ENCODE data around the gene GINS1. TPM values are rescaled to one million over a fixed set of nuclear protein-coding genes. Genes with fewer than 3 reads are reported as not detected.
A peak's percentile ranks its signal among the peaks of the same experiment; 100 is the strongest.

Gene GINS1
- total and polyA plus RNA-seq, 2 of the 13 experiments (the other 11 are each of a cell fraction or from before 2014, with no cell fraction given): 14.6 to 59.9 TPM

DNA sequence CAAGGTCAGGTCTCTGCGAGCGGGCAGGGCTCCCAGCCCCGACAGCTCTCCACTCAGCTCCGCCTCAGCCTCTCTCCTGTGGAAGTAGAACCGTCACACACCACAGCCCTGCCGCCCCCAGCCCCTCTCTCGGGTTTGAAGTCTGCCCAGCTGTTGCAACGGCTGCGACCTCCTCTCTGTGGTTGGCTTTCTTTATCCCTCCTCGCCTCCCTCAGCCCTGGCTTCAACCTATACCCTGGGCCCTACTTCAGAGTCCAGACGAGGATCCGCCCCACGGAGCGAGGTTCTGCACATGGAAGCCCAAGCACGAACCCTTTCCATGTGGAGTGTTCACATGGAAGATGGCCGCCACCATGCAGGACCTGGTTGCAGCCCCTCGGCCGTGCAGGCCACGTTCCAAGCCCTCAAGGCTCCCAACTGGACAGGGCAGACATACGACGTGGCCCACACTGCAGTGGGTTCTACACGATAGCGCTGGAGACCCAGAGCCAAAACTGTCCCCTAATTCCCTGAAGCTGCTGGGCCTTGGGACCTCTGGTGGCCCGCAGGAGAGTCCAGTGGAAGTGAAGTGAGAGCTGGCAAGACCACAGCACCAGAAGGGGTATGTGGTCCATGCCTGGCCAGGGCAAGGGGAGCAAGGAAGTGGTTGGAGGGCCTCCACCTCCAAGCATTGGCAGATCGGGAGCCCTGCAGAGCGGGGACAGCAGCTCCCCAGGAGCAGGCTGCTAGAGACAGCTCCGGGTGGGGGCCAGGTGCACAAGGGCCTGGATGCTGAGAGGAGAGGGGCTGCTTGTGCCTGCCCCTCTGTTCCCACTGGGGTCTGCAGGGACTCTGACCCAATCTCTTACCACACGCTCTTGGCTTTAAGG, 69.8 kb downstream of the GINS1 start:
- Histone ChIP-seq H3K27ac (ENCODE audit: extremely low read length, insufficient read depth, low read length) (no peak overlapping the region), H4K20me1 (ENCODE audit: insufficient read depth, low read length) (no peaks in the 10 kb centered on the region), H3K9me3 (ENCODE audit: low read length) (no peaks in the 10 kb centered on the region), H3K4me2 (ENCODE audit: low read depth, low read length) (no peak overlapping the region), H3K9ac (ENCODE audit: insufficient read depth, low read depth, low read length) (no peak overlapping the region), H2AFZ (ENCODE audit: low read length) (no peak overlapping the region), H3K4me1 (ENCODE audit: insufficient read depth, low read length) (no peaks in the 10 kb centered on the region), H3K27me3 (ENCODE audit: control insufficient read depth in 1 of 2, insufficient read depth in 2 of 2, low read length in 2 of 2) (no peaks in the 10 kb centered on the region), H3K36me3 (replicated peaks in 1 of 2; ENCODE audit: control insufficient read depth in 1 of 2, insufficient read depth in 2 of 2, low read length in 2 of 2) (peaks cover 57 to 64% of the 10 kb centered on the region in 2 experiments), H3K79me2 (ENCODE audit: insufficient read depth, low read length) (no peaks in the 10 kb centered on the region), H3K4me3 (replicated peaks in 1 of 3; ENCODE audit: insufficient read depth in 1 of 3, low read depth in 2 of 3, low read length in 3 of 3) (no peak overlapping the region)
- DNase-seq (ENCODE audit: low spot score) (no peak), FAIRE-seq (no peak), ATAC-seq (no peak; the same call in 1 of the 3 replicates)
- BruUV-seq (replicated peaks): no TSS peak
- intact Hi-C loops (cut with micrococcal nuclease; ENCODE audit: unreplicated experiment) (no loop called here), in situ Hi-C loops (cut with HindIII; ENCODE audit: extremely low pct_ligation_motif_present, low pct_unique_long_range_greater_than_20kb) (no loop called here)
- ChIA-PET POLR2A (no interaction called here), CTCF (ENCODE audit: low intra/inter-chr PET ratio, low total read pairs) (no interaction called here)
- WGBS (ENCODE audit: low lambda C conversion rate): 95% methylated on average over 28 of the region's 28 CpGs
- TF ChIP-seq ZNF589 (CRISPR knock-in tag; conservative IDR thresholded peaks at IDR 0.05): no peak
- TF ChIP-seq, protein P1, sequence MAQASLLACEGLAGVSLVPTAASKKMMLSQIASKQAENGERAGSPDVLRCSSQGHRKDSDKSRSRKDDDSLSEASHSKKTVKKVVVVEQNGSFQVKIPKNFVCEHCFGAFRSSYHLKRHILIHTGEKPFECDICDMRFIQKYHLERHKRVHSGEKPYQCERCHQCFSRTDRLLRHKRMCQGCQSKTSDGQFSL (CRISPR knock-in tag; IDR thresholded peaks at IDR 0.05): no peak
- TF ChIP-seq, protein P2, sequence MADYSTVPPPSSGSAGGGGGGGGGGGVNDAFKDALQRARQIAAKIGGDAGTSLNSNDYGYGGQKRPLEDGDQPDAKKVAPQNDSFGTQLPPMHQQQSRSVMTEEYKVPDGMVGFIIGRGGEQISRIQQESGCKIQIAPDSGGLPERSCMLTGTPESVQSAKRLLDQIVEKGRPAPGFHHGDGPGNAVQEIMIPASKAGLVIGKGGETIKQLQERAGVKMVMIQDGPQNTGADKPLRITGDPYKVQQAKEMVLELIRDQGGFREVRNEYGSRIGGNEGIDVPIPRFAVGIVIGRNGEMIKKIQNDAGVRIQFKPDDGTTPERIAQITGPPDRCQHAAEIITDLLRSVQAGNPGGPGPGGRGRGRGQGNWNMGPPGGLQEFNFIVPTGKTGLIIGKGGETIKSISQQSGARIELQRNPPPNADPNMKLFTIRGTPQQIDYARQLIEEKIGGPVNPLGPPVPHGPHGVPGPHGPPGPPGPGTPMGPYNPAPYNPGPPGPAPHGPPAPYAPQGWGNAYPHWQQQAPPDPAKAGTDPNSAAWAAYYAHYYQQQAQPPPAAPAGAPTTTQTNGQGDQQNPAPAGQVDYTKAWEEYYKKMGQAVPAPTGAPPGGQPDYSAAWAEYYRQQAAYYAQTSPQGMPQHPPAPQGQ (CRISPR knock-in tag; IDR thresholded peaks at IDR 0.05; ENCODE audit: borderline replicate concordance): no peak
- TF ChIP-seq KDM5B (CRISPR knock-in tag; IDR thresholded peaks at IDR 0.05; ENCODE audit: borderline replicate concordance): no peak
- no peak for TF ChIP-seq PHF20 (CRISPR knock-in tag; IDR thresholded peaks at IDR 0.05)
- TF ChIP-seq, protein P3, sequence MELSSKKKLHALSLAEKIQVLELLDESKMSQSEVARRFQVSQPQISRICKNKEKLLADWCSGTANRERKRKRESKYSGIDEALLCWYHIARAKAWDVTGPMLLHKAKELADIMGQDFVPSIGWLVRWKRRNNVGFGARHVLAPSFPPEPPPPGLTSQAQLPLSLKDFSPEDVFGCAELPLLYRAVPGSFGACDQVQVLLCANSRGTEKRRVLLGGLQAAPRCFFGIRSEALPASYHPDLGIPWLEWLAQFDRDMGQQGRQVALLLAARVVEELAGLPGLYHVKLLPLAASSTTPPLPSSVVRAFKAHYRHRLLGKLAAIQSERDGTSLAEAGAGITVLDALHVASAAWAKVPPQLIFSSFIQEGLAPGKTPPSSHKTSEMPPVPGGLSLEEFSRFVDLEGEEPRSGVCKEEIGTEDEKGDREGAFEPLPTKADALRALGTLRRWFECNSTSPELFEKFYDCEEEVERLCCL (CRISPR knock-in tag; IDR thresholded peaks at IDR 0.05; ENCODE audit: borderline replicate concordance): no peak
- TF ChIP-seq, protein P4, sequence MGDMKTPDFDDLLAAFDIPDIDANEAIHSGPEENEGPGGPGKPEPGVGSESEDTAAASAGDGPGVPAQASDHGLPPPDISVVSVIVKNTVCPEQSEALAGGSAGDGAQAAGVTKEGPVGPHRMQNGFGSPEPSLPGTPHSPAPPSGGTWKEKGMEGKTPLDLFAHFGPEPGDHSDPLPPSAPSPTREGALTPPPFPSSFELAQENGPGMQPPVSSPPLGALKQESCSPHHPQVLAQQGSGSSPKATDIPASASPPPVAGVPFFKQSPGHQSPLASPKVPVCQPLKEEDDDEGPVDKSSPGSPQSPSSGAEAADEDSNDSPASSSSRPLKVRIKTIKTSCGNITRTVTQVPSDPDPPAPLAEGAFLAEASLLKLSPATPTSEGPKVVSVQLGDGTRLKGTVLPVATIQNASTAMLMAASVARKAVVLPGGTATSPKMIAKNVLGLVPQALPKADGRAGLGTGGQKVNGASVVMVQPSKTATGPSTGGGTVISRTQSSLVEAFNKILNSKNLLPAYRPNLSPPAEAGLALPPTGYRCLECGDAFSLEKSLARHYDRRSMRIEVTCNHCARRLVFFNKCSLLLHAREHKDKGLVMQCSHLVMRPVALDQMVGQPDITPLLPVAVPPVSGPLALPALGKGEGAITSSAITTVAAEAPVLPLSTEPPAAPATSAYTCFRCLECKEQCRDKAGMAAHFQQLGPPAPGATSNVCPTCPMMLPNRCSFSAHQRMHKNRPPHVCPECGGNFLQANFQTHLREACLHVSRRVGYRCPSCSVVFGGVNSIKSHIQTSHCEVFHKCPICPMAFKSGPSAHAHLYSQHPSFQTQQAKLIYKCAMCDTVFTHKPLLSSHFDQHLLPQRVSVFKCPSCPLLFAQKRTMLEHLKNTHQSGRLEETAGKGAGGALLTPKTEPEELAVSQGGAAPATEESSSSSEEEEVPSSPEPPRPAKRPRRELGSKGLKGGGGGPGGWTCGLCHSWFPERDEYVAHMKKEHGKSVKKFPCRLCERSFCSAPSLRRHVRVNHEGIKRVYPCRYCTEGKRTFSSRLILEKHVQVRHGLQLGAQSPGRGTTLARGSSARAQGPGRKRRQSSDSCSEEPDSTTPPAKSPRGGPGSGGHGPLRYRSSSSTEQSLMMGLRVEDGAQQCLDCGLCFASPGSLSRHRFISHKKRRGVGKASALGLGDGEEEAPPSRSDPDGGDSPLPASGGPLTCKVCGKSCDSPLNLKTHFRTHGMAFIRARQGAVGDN (CRISPR knock-in tag; IDR thresholded peaks at IDR 0.05): peak; percentile 10; the same call in 1 of the 2 replicates
- TF ChIP-seq RARA (CRISPR knock-in tag; IDR thresholded peaks at IDR 0.05): no peak
- TF ChIP-seq MTA1 (CRISPR knock-in tag; IDR thresholded peaks at IDR 0.05; ENCODE audit: borderline replicate concordance): peak; percentile 12; the same call in 1 of the 2 replicates
- TF ChIP-seq ZNF546 (CRISPR knock-in tag; conservative IDR thresholded peaks at IDR 0.05): no peak
- TF ChIP-seq, protein P5, sequence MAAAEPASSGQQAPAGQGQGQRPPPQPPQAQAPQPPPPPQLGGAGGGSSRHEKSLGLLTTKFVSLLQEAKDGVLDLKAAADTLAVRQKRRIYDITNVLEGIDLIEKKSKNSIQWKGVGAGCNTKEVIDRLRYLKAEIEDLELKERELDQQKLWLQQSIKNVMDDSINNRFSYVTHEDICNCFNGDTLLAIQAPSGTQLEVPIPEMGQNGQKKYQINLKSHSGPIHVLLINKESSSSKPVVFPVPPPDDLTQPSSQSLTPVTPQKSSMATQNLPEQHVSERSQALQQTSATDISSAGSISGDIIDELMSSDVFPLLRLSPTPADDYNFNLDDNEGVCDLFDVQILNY (CRISPR knock-in tag; conservative IDR thresholded peaks at IDR 0.05): no peak
- no peak for TF ChIP-seq ZNF644 (CRISPR knock-in tag; IDR thresholded peaks at IDR 0.05; ENCODE audit: low read depth)
- TF ChIP-seq AGO2 (optimal IDR thresholded peaks at IDR 0.05; ENCODE audit: low read depth, low read length): peak; percentile 79

All from HepG2 (cell line).